ENCODE measurements around the gene COL4A2.

GRCh38 chr13:110354123-110354627, 47.1 kb downstream of the COL4A2 start:
- TF ChIP-seq NFRKB (IDR thresholded peaks at IDR 0.05), result no peak
- TF ChIP-seq BHLHE40 (IDR thresholded peaks at IDR 0.05; ENCODE audit: borderline replicate concordance), result no peak
- no peak for TF ChIP-seq ELF4 (IDR thresholded peaks at IDR 0.05)
- no peak for TF ChIP-seq FOXK2 (IDR thresholded peaks at IDR 0.05)
- TF ChIP-seq TARDBP (IDR thresholded peaks at IDR 0.05), result no peak
- no peak for TF ChIP-seq FOXM1 (IDR thresholded peaks at IDR 0.05; ENCODE audit: borderline replicate concordance)
- no peak for TF ChIP-seq LEF1 (IDR thresholded peaks at IDR 0.05; ENCODE audit: borderline replicate concordance)
- no peak for TF ChIP-seq HDGF (IDR thresholded peaks at IDR 0.05; ENCODE audit: borderline replicate concordance)
- no peak for TF ChIP-seq FOXA1 (IDR thresholded peaks at IDR 0.05)
